GM23248 (cell line): ENCODE measurements around the gene PSMC2. TPM values are rescaled to one million over a fixed set of nuclear protein-coding genes. Genes with fewer than 3 reads are reported as not detected.

Experiments
- DNase-seq: peaks from one replicate; pipeline ENCODE4 v3.0.0-alpha.2; 2015
- H2AFZ ChIP-seq: fragments of 200-600 bp; sonication (generic); 2 replicates; pipeline ENCODE4 v1.6.1; 2016; ENCODE audit warnings: antibody characterized with exemption
- H3F3A ChIP-seq: fragments of 200-600 bp; sonication (generic); 2 replicates; pipeline ENCODE4 v1.6.1; 2016; ENCODE audit warnings: mild to moderate bottlenecking, antibody characterized with exemption, mixed run types; ENCODE audit not compliant: insufficient read depth
- H3K27ac ChIP-seq: fragments of 200-600 bp; sonication (generic); 2 replicates; pipeline ENCODE4 v1.5.1; 2016; ENCODE audit warnings: mild to moderate bottlenecking
- H3K27me3 ChIP-seq: fragments of 200-600 bp; sonication (generic); replicated peaks from 2 replicates; pipeline ENCODE4 v1.6.1; 2016; ENCODE audit warnings: mild to moderate bottlenecking; ENCODE audit not compliant: insufficient read depth
- H3K36me3 ChIP-seq: fragments of 200-600 bp; sonication (generic); 2 replicates; pipeline ENCODE4 v1.6.1; 2016; ENCODE audit warnings: low read depth, mild to moderate bottlenecking
- H3K4me1 ChIP-seq: fragments of 200-600 bp; sonication (generic); 2 replicates; pipeline ENCODE4 v1.6.1; 2016; ENCODE audit warnings: mild to moderate bottlenecking; ENCODE audit not compliant: insufficient read depth
- H3K4me2 ChIP-seq: fragments of 200-600 bp; sonication (generic); one replicate; pipeline ENCODE4 v1.6.1; 2016; ENCODE audit warnings: mild to moderate bottlenecking; ENCODE audit not compliant: unreplicated experiment
- H3K4me3 ChIP-seq: fragments of 200-600 bp; sonication (generic); 2 replicates; pipeline ENCODE4 v1.5.1; 2016; ENCODE audit warnings: mild to moderate bottlenecking
- H3K79me2 ChIP-seq: fragments of 200-600 bp; sonication (generic); 2 replicates; pipeline ENCODE4 v1.6.1; 2016; ENCODE audit warnings: mild to moderate bottlenecking; ENCODE audit not compliant: insufficient read depth
- H3K9ac ChIP-seq: fragments of 200-600 bp; sonication (generic); 2 replicates; pipeline ENCODE4 v1.6.1; 2016; ENCODE audit warnings: mild to moderate bottlenecking
- H3K9me2 ChIP-seq: fragments of 200-600 bp; sonication (generic); 2 replicates; pipeline ENCODE4 v1.6.1; 2016; ENCODE audit warnings: mixed run types, mild to moderate bottlenecking, moderate library complexity; ENCODE audit not compliant: insufficient read depth
- H3K9me3 ChIP-seq: fragments of 200-600 bp; sonication (generic); one replicate; pipeline ENCODE4 v1.6.1; 2017; ENCODE audit warnings: low read depth
- H4K20me1 ChIP-seq: fragments of 200-600 bp; sonication (generic); 2 replicates; pipeline ENCODE4 v1.6.0; 2016; ENCODE audit not compliant: insufficient read depth
- EZH2 ChIP-seq: fragments of 200-600 bp; sonication (generic); IDR thresholded peaks from 2 replicates; pipeline ENCODE4 v1.6.1; 2018; ENCODE audit warnings: antibody characterized with exemption, mild to moderate bottlenecking; ENCODE audit not compliant: insufficient read depth, poor library complexity, severe bottlenecking
- EZH2phosphoT487 ChIP-seq: fragments of 200-600 bp; sonication (generic); IDR thresholded peaks from 2 replicates; pipeline ENCODE4 v1.6.1; 2018; ENCODE audit warnings: antibody characterized with exemption, moderate library complexity, mild to moderate bottlenecking, low read depth; ENCODE audit not compliant: insufficient read depth
- WGBS, 2 experiments: methylation state at CpG; one replicate each; pipeline ENCODE4 v1.1.6; 2015 to 2017; ENCODE audit warnings: low lambda C conversion rate in 2 of 2, low coverage in 1 of 2; ENCODE audit errors: missing lambda C conversion rate in 2 of 2; 5-methylcytosine and 5-hydroxymethylcytosine counted together
- in situ Hi-C: fragments of 300-500 bp; cut with MboI; formaldehyde crosslinking; loops from 2 replicates; pipeline ENCODE4 v1.15.0; 2020
- polyA plus RNA-seq: library from polyadenylated mRNA; unstranded; fragments of >200 nt; fragmentation: Nextera tagmentation; extraction: Ambion mirVana; gene quantifications from 2 replicates; pipeline ENCODE4 v1.2.1, GENCODE V29; 2016
- total RNA-seq: library from RNA; depleted of rRNA; stranded (reverse); fragments of >200 nt; shearing (Covaris generic); gene quantifications from 2 replicates; pipeline ENCODE4 v1.2.3, GENCODE V29; 2014

The PSMC2 gene
- total and polyA plus RNA-seq, 2 experiments from 2014 or later: 118 to 173 TPM

GRCh38 chr7:103307503-103308231 lies 39.8 kb upstream of the PSMC2 start:
- Histone ChIP-seq H3K9me3 (no peaks in the 10 kb centered on the region), H2AFZ (no peak overlapping the region), H3K4me2 (no peak overlapping the region), H3K4me1 (no peaks in the 10 kb centered on the region), H3K4me3 (no peak overlapping the region), H3K9ac (no peak overlapping the region), H4K20me1 (no peaks in the 10 kb centered on the region), H3K27ac (no peak overlapping the region), H3K27me3 (no peaks in the 10 kb centered on the region), H3K36me3 (peaks cover 87% of the 10 kb centered on the region), H3K79me2 (peaks cover 70% of the 10 kb centered on the region), H3F3A (peaks cover 50% of the 10 kb centered on the region), H3K9me2 (no peaks in the 10 kb centered on the region)
- TF ChIP-seq EZH2phosphoT487 (no peak), EZH2 (no peak)
- DNase-seq: no peak
- in situ Hi-C loops: no loop called here
- WGBS, 2 experiments: 68 to 71% methylated on average over 3 of the region's 3 CpGs

GRCh38 chr7:103314852-103315251 lies 32.6 kb upstream of the PSMC2 start:
- Histone ChIP-seq H3F3A (peaks cover 67% of the 10 kb centered on the region), H3K9me2 (no peaks in the 10 kb centered on the region), H3K27me3 (no peaks in the 10 kb centered on the region), H3K9me3 (no peaks in the 10 kb centered on the region), H3K27ac (no peak overlapping the region), H3K4me2 (no peak overlapping the region), H3K79me2 (peaks cover 20% of the 10 kb centered on the region), H3K9ac (no peak overlapping the region), H4K20me1 (no peaks in the 10 kb centered on the region), H3K4me1 (no peaks in the 10 kb centered on the region), H3K4me3 (no peak overlapping the region), H2AFZ (no peak overlapping the region), H3K36me3 (peaks cover 93% of the 10 kb centered on the region)
- no peak for DNase-seq
- in situ Hi-C loops: no loop called here
- TF ChIP-seq EZH2 (no peak), EZH2phosphoT487 (no peak)
- 81 to 85% methylated on average over 2 of the region's 2 CpGs for WGBS, 2 experiments

- H3K27ac ChIP-seq: no peak overlapping the region
- H4K20me1 ChIP-seq: no peaks in the 10 kb centered on the region
- H3K9me2 ChIP-seq: no peaks in the 10 kb centered on the region
- TF ChIP-seq EZH2 (no peak), EZH2phosphoT487 (no peak)
- H3K4me1 ChIP-seq: no peaks in the 10 kb centered on the region
- no peaks in the 10 kb centered on the region for H3K27me3 ChIP-seq
- H3K36me3 ChIP-seq: peaks cover 82% of the 10 kb centered on the region
- 81 to 83% methylated on average over 2 of the region's 2 CpGs for WGBS, 2 experiments
- H3K4me2 ChIP-seq: no peak overlapping the region
- DNase-seq: no peak
- H3K4me3 ChIP-seq: no peak overlapping the region
- in situ Hi-C loops: no loop called here
- no peaks in the 10 kb centered on the region for H3K9me3 ChIP-seq
- peaks cover 66% of the 10 kb centered on the region for H3F3A ChIP-seq
- H3K79me2 ChIP-seq: peaks cover 11% of the 10 kb centered on the region
- no peak overlapping the region for H2AFZ ChIP-seq
- no peak overlapping the region for H3K9ac ChIP-seq
These were observed 31.0 kb upstream of the PSMC2 start for GRCh38 chr7:103316380-103316941.

- no peak overlapping the region for H3K27ac ChIP-seq
- H3K4me3 ChIP-seq: no peak overlapping the region
- no peak for DNase-seq
- H3K79me2 ChIP-seq: peaks cover 7% of the 10 kb centered on the region; the same call in 1 of the 2 replicates
- H3K27me3 ChIP-seq: no peaks in the 10 kb centered on the region
- no peaks in the 10 kb centered on the region for H3K4me1 ChIP-seq
- in situ Hi-C loops: no loop called here
- H3K9me3 ChIP-seq: no peaks in the 10 kb centered on the region
- TF ChIP-seq EZH2: no peak
- TF ChIP-seq EZH2phosphoT487: no peak
- H3K9me2 ChIP-seq: no peaks in the 10 kb centered on the region
- peaks cover 60% of the 10 kb centered on the region for H3F3A ChIP-seq
- no peaks in the 10 kb centered on the region for H4K20me1 ChIP-seq
- H3K36me3 ChIP-seq: peaks cover 82% of the 10 kb centered on the region
- H2AFZ ChIP-seq: no peak overlapping the region
- no peak overlapping the region for H3K9ac ChIP-seq
- H3K4me2 ChIP-seq: no peak overlapping the region
These were observed 30.4 kb upstream of the PSMC2 start for GRCh38 chr7:103317009-103317408.

- H3K27me3 ChIP-seq: no peaks in the 10 kb centered on the region
- H3K4me1 ChIP-seq: no peaks in the 10 kb centered on the region
- no peaks in the 10 kb centered on the region for H3K9me3 ChIP-seq
- WGBS, 2 experiments: 91% methylated on average over 8 of the region's 8 CpGs
- no peaks in the 10 kb centered on the region for H4K20me1 ChIP-seq
- H3K9ac ChIP-seq: no peak overlapping the region
- H2AFZ ChIP-seq: no peak overlapping the region
- H3F3A ChIP-seq: peaks cover 3% of the 10 kb centered on the region; the same call in 1 of the 2 replicates
- no peak for DNase-seq
- H3K79me2 ChIP-seq: peaks cover 37% of the 10 kb centered on the region
- H3K4me3 ChIP-seq: no peak overlapping the region
- no peak overlapping the region for H3K4me2 ChIP-seq
- H3K9me2 ChIP-seq: no peaks in the 10 kb centered on the region
- TF ChIP-seq EZH2: no peak
- no peak for TF ChIP-seq EZH2phosphoT487
- H3K36me3 ChIP-seq: peaks cover 66% of the 10 kb centered on the region
- no peak overlapping the region for H3K27ac ChIP-seq
- in situ Hi-C loops: no loop called here
These were observed 21.7 kb upstream of the PSMC2 start for GRCh38 chr7:103325744-103326143.
